ENCODE results near the gene MCRIP2.

GRCh38 chr16:637081-638018, 4.3 kb upstream of the MCRIP2 start:
- TF ChIP-seq, protein P1, sequence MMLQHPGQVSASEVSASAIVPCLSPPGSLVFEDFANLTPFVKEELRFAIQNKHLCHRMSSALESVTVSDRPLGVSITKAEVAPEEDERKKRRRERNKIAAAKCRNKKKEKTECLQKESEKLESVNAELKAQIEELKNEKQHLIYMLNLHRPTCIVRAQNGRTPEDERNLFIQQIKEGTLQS (IDR thresholded peaks at IDR 0.05; ENCODE audit: insufficient read depth, low read depth, low read length) = 0 out of 2 replicates have a peak, but pooled peaks have one; percentile 10
- no peak for TF ChIP-seq POLR2A (IDR thresholded peaks at IDR 0.05; ENCODE audit: control extremely low read depth in 1 of 2, low read depth in 2 of 2, low read length in 2 of 2)
- TF ChIP-seq, protein P2, sequence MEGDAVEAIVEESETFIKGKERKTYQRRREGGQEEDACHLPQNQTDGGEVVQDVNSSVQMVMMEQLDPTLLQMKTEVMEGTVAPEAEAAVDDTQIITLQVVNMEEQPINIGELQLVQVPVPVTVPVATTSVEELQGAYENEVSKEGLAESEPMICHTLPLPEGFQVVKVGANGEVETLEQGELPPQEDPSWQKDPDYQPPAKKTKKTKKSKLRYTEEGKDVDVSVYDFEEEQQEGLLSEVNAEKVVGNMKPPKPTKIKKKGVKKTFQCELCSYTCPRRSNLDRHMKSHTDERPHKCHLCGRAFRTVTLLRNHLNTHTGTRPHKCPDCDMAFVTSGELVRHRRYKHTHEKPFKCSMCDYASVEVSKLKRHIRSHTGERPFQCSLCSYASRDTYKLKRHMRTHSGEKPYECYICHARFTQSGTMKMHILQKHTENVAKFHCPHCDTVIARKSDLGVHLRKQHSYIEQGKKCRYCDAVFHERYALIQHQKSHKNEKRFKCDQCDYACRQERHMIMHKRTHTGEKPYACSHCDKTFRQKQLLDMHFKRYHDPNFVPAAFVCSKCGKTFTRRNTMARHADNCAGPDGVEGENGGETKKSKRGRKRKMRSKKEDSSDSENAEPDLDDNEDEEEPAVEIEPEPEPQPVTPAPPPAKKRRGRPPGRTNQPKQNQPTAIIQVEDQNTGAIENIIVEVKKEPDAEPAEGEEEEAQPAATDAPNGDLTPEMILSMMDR (IDR thresholded peaks at IDR 0.05; ENCODE audit: control extremely low read depth in 1 of 3, insufficient read depth in 1 of 3, low read depth in 1 of 3, low read length in 3 of 3) = no peak
- no peak for TF ChIP-seq JUN (IDR thresholded peaks at IDR 0.05; ENCODE audit: low read depth, low read length)
- no peak for TF ChIP-seq CHD2 (IDR thresholded peaks at IDR 0.05; ENCODE audit: low read length)
- no peak for TF ChIP-seq EZH2 (IDR thresholded peaks at IDR 0.05; ENCODE audit: low read depth, low read length, severe bottlenecking)
- TF ChIP-seq CBX5 (IDR thresholded peaks at IDR 0.05; ENCODE audit: low read depth, low read length) = no peak
- TF ChIP-seq KDM1A (IDR thresholded peaks at IDR 0.05; ENCODE audit: borderline replicate concordance, low read length) = no peak

Data from H1 (cell line).